GM12878 (cell line): ENCODE measurements around the gene OXT. TPM values are rescaled to one million over a fixed set of nuclear protein-coding genes. Genes with fewer than 3 reads are reported as not detected.

Experiments used
- ATAC-seq: fragments of 200-7000 bp; cut with Tn5 transposase; 3 replicates; pipeline ENCODE4 v1.9.1; 2020; ENCODE audit warnings: mild to moderate bottlenecking, moderate library complexity
- BruUV-seq: library from RNA; stranded (reverse); fragments of 400-500 nt; replicated peaks from 2 replicates; lab custom pipeline; 2021; lab: Mats Ljungman, UMichigan
- CTCF ChIA-PET: fragments of 300-600 bp; sonication (Branson Sonifier 250); formaldehyde crosslinking; extraction: SDS; loops from one replicate; lab custom pipeline; 2021; ENCODE audit warnings: inconsistent platforms; lab: Yijun Ruan, JAX
- POLR2A ChIA-PET: fragments of 350-600 bp; formaldehyde crosslinking; extraction: SDS; loops from one replicate; lab custom pipeline; 2021; ENCODE audit warnings: inconsistent platforms; lab: Charles Lee
- RAD21 ChIA-PET: fragments of 300-600 bp; sonication (Branson Sonifier 250); formaldehyde crosslinking; loops from one replicate; lab custom pipeline; 2023; ENCODE audit warnings: antibody characterized with exemption; ENCODE audit not compliant: unreplicated experiment; lab: Charles Lee
- SMC1A ChIA-PET: fragments of 300-600 bp; sonication (Branson Sonifier 250); formaldehyde crosslinking; loops from one replicate; lab custom pipeline; 2023; ENCODE audit not compliant: unreplicated experiment, uncharacterized antibody; lab: Charles Lee
- DNase-seq: peaks from one replicate; pipeline ENCODE4 v3.0.0-alpha.2; 2011; ENCODE audit warnings: low read depth, low spot score
- FAIRE-seq: peaks from 3 replicates; lab custom pipeline; 2011; peaks lifted over from hg19 to GRCh38; lab: Jason Lieb, UNC
- H2AFZ ChIP-seq: 2 replicates; pipeline ENCODE4 v1.6.0; 2011; ENCODE audit warnings: low read depth, low read length, control low read depth; ENCODE audit not compliant: control insufficient read depth
- H3K27ac ChIP-seq: 2 replicates; pipeline ENCODE4 v1.5.1; 2011; ENCODE audit warnings: control low read depth; ENCODE audit not compliant: control insufficient read depth, insufficient read depth
- H3K27me3 ChIP-seq, 2 experiments: replicated peaks in 1 of 2; 2 replicates each; pipeline versions ENCODE4 v1.6.0 to v1.6.1; 2011; ENCODE audit warnings: low read length in 1 of 2; ENCODE audit not compliant: control insufficient read depth in 2 of 2, insufficient read depth in 2 of 2
- H3K36me3 ChIP-seq, 2 experiments: 2 replicates each; pipeline ENCODE4 v1.5.1; 2011; ENCODE audit warnings: low read length in 1 of 2; ENCODE audit not compliant: control insufficient read depth in 2 of 2, insufficient read depth in 2 of 2
- H3K4me1 ChIP-seq: 2 replicates; pipeline ENCODE4 v1.6.1; 2011; ENCODE audit warnings: mild to moderate bottlenecking, low read length, moderate library complexity, mixed read lengths; ENCODE audit not compliant: control insufficient read depth, insufficient read depth
- H3K4me2 ChIP-seq: 2 replicates; pipeline ENCODE4 v1.6.0; 2011; ENCODE audit warnings: control low read depth; ENCODE audit not compliant: control insufficient read depth, insufficient read depth
- H3K4me3 ChIP-seq: fragments of 200-600 bp; sonication (generic); 2 replicates; pipeline ENCODE4 v1.5.1; 2016
- H3K79me2 ChIP-seq: 2 replicates; pipeline ENCODE4 v1.6.0; 2011; ENCODE audit warnings: low read length; ENCODE audit not compliant: control insufficient read depth, insufficient read depth
- H3K9ac ChIP-seq: 2 replicates; pipeline ENCODE4 v1.8.0; 2011; ENCODE audit warnings: low read length, control low read depth, mixed read lengths; ENCODE audit not compliant: control insufficient read depth, insufficient read depth
- H3K9me3 ChIP-seq: replicated peaks from 3 replicates; pipeline ENCODE4 v1.5.1; 2011; ENCODE audit warnings: mild to moderate bottlenecking, low read length; ENCODE audit not compliant: control insufficient read depth, insufficient read depth
- H4K20me1 ChIP-seq: 2 replicates; pipeline ENCODE4 v1.6.0; 2011; ENCODE audit not compliant: control insufficient read depth, insufficient read depth
- KDM1A ChIP-seq: fragments of 200-600 bp; sonication (generic); IDR thresholded peaks from 2 replicates; pipeline ENCODE4 v1.6.1; 2016; ENCODE audit warnings: borderline replicate concordance
- MYC ChIP-seq: IDR thresholded peaks from 2 replicates; pipeline ENCODE4 v1.6.1; 2011; ENCODE audit warnings: mild to moderate bottlenecking, low read length, moderate library complexity, inconsistent platforms; ENCODE audit not compliant: insufficient read depth, insufficient replicate concordance, insufficient read length, severe bottlenecking
- RAD21 ChIP-seq: IDR thresholded peaks from 2 replicates; pipeline ENCODE4 v1.6.1; 2011; ENCODE audit warnings: mild to moderate bottlenecking, low read depth, low read length, moderate library complexity; ENCODE audit not compliant: insufficient read depth
- SMC3 ChIP-seq: IDR thresholded peaks from 2 replicates; pipeline ENCODE4 v1.6.1; 2011; ENCODE audit warnings: low read length, improper control_type of control experiment, borderline replicate concordance
- YY1 ChIP-seq: IDR thresholded peaks from 2 replicates; pipeline ENCODE4 v1.6.1; 2011; ENCODE audit warnings: low read depth, mild to moderate bottlenecking, low read length
- ZNF384 ChIP-seq: IDR thresholded peaks from 2 replicates; pipeline ENCODE4 v1.6.1; 2012; ENCODE audit warnings: low read depth, mild to moderate bottlenecking, low read length, improper control_type of control experiment, borderline replicate concordance
- WGBS: methylation state at CpG from one replicate; pipeline ENCODE4 v1.1.6; 2016; ENCODE audit warnings: low lambda C conversion rate; ENCODE audit not compliant: insufficient replicate concordance, insufficient coverage; ENCODE audit errors: missing lambda C conversion rate; 5-methylcytosine and 5-hydroxymethylcytosine counted together
- in situ Hi-C: fragments of 300-500 bp; cut with MboI; formaldehyde crosslinking; loops from 9 replicates; pipeline ENCODE4 v1.14.3; 2018; ENCODE audit warnings: mixed read lengths
- intact Hi-C: fragments of 100-400 bp; cut with micrococcal nuclease; formaldehyde crosslinking; loops from one replicate; pipeline ENCODE4 v1.14.2; 2022; ENCODE audit not compliant: unreplicated experiment
- polyA plus RNA-seq, 11 experiments: library from polyadenylated mRNA; depleted of rRNA in 4 of 11; unstranded in 6 of 11; stranded (reverse) in 5 of 11; fragments of >200 nt; fragmentation: Nextera tagmentation in 4 of 11; fragmentation: Illumina TruSeq in 1 of 11; extraction: Ambion mirVana in 4 of 11; extraction: Trizol in 1 of 11; gene quantifications; 1 replicate in 1 of 11; 2 replicates in 10 of 11; pipeline versions ENCODE4 v1.2.1 to v1.2.3, GENCODE V29; 2011 to 2016; ENCODE audit warnings: inconsistent platforms in 2 of 11, missing spikeins in 2 of 11, low read depth in 1 of 11
- total RNA-seq, 4 experiments: library from RNA; depleted of rRNA in 3 of 4; stranded (reverse); fragments of >200 nt in 3 of 4; fragmentation: Illumina TruSeq in 1 of 4; extraction: Trizol in 1 of 4; gene quantifications; 2 replicates each; pipeline versions ENCODE4 v1.2.1 to v1.2.3, GENCODE V29; 2013 to 2021
- TF ChIP-seq, protein P1 (sequence below), 3 experiments: IDR thresholded peaks in 2 of 3; conservative IDR thresholded peaks in 1 of 3; 2 replicates each; pipeline ENCODE4 v1.5.1; 2011; ENCODE audit warnings: low read depth in 3 of 3, low read length in 3 of 3, mild to moderate bottlenecking in 3 of 3, control low read depth in 2 of 3, moderate library complexity in 2 of 3, inconsistent platforms in 1 of 3, mixed read lengths in 1 of 3; ENCODE audit not compliant: control insufficient read depth in 2 of 3, insufficient read depth in 1 of 3; ENCODE audit errors: extremely low read depth in 1 of 3

Gene OXT
- total and polyA plus RNA-seq, 10 of the 15 experiments (the other 5 are each of a cell fraction or from before 2014, with no cell fraction given), result not detected

DNA sequence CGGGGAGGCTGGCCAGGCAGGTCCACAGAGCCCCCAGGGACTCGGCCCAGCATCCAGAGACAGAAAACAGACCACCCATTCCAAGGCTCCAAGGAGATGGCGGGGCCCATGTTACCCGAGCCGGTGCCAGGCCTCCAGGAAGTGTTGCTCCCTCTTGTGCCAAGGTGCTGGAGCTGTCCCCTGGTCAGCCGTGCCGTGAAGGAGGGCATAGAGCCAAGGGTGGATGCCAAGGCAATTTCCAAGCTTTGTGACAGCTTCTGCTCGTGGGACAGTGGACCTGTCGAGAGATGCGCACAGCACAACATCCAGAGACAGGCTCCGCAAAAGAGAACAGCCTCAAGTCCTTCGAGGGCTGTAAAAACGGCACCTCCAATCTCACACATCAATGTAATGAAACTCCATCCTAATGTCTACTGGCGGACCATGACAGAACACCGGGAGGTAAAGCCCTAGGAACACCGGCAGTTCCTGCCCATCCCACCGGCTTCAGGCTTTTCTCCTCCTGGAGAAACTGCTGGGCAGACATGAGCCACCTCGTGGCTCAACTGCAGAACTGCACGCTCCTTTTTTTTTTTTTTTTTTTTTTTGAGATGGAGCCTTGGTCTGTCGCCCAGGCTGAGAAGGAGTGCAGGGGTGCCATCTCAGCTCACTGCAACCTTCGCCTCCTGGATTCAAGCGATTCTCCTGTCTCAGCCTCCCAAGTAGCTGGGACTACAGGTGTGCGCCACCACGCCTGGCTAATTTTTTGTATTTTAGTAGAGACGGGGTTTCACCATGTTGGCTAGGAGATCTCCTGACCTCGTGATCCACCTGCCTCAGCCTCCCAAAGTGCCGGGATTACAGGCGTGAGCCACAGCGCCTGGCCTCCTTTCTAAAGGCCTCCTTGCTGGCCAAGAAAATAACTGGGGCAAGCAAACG, 44.0 kb downstream of the OXT start:
- RAD21 ChIA-PET, result interaction anchor here (0.6 to 0.9 kb wide), 2 partner anchors 44 to 353 kb away, joined by 3 read pairs; partner anchors contain the start of genes FASTKD5 and UBOX5
- in situ Hi-C loops, result no loop called here
- H3K4me1 ChIP-seq, result no peaks in the 10 kb centered on the region
- SMC1A ChIA-PET, result interaction anchor here (1.8 kb wide), 1 partner anchor 62 kb away, joined by 5 read pairs; no protein-coding TSS in a partner anchor
- TF ChIP-seq MYC (no peak), KDM1A (no peak), SMC3 (peak; percentile 70), YY1 (peak; percentile 65; the same call in 1 of the 2 replicates), RAD21 (peak; percentile 65), ZNF384 (peak; percentile 97)
- TF ChIP-seq, protein P1, sequence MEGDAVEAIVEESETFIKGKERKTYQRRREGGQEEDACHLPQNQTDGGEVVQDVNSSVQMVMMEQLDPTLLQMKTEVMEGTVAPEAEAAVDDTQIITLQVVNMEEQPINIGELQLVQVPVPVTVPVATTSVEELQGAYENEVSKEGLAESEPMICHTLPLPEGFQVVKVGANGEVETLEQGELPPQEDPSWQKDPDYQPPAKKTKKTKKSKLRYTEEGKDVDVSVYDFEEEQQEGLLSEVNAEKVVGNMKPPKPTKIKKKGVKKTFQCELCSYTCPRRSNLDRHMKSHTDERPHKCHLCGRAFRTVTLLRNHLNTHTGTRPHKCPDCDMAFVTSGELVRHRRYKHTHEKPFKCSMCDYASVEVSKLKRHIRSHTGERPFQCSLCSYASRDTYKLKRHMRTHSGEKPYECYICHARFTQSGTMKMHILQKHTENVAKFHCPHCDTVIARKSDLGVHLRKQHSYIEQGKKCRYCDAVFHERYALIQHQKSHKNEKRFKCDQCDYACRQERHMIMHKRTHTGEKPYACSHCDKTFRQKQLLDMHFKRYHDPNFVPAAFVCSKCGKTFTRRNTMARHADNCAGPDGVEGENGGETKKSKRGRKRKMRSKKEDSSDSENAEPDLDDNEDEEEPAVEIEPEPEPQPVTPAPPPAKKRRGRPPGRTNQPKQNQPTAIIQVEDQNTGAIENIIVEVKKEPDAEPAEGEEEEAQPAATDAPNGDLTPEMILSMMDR (IDR thresholded peaks at IDR 0.05 in 2 of 3, conservative IDR thresholded peaks at IDR 0.05 in 1 of 3; ENCODE audit: control insufficient read depth in 2 of 3, extremely low read depth in 1 of 3, insufficient read depth in 1 of 3, low read depth in 3 of 3, low read length in 3 of 3), result peak; percentile 67 to 74 (median 70)
- intact Hi-C loops, result loop anchor here (1.0 to 5.0 kb wide), 2 partner anchors 62 to 202 kb away; no protein-coding TSS in a partner anchor
- BruUV-seq, result no TSS peak
- no peaks in the 10 kb centered on the region for H3K27me3 ChIP-seq
- DNase-seq (peak; percentile 2), FAIRE-seq (peak; percentile 54), ATAC-seq (peak; percentile 71)
- H3K9me3 ChIP-seq, result no peaks in the 10 kb centered on the region
- no peaks in the 10 kb centered on the region; a peak in 1 of 4 replicates for H3K36me3 ChIP-seq
- H3K9ac ChIP-seq, result no peak overlapping the region
- no peak overlapping the region for H3K4me3 ChIP-seq
- H3K4me2 ChIP-seq, result no peak overlapping the region
- H3K79me2 ChIP-seq, result no peaks in the 10 kb centered on the region
- POLR2A ChIA-PET, result no interaction called here
- H4K20me1 ChIP-seq, result no peaks in the 10 kb centered on the region
- H2AFZ ChIP-seq, result no peak overlapping the region
- WGBS, result 55% methylated on average over 28 of the region's 30 CpGs
- CTCF ChIA-PET, result interaction anchor here (0.6 to 1.9 kb wide), 7 partner anchors 15 to 1574 kb away, joined by 3 to 15 read pairs (median 4); no protein-coding TSS in a partner anchor
- no peak overlapping the region for H3K27ac ChIP-seq
